ENCODE results near the gene GPR176. TPM values are rescaled to one million over a fixed set of nuclear protein-coding genes. Genes with fewer than 3 reads are reported as not detected.

Gene GPR176
- total RNA-seq, 2 experiments from 2014 or later, result 0.57 TPM; not detected in 1

DNA sequence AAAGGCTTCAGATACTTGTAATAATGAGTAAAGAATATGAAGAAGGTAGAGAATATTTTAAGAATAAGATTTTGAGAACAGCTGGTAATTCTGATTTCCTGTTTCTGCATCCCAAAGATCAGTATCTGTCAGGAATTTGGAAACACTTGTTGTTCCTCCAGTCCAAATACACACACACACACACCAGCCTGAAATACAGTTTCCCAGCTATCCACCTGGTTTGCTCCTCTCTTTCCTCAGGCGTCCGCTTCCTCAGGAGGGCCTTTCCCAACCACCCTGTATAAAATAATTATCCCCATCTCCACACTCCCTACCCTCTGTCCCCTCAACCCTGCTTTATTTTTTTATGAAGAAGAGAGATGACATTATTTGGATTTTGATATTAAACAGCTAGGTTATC, 135.4 kb downstream of the GPR176 start:
- no peak for DNase-seq (ENCODE audit: low spot score)
- no peak overlapping the region for H3K4me3 ChIP-seq (ENCODE audit: low read depth, low read length, poor library complexity, severe bottlenecking)
- H2AFZ ChIP-seq (ENCODE audit: low read length), result no peak overlapping the region
- ChIA-PET POLR2A (interaction anchor here (1.3 kb wide), 1 partner anchor 10 kb away, joined by 4 read pairs; no protein-coding TSS in a partner anchor), CTCF (ENCODE audit: unreplicated experiment) (no interaction called here)
- no peaks in the 10 kb centered on the region for H4K20me1 ChIP-seq (ENCODE audit: insufficient read depth, low read length)
- BruUV-seq (replicated peaks), result no TSS peak
- peak overlapping the region; percentile 87; the same call in 1 of the 2 replicates for H3K4me2 ChIP-seq (ENCODE audit: low read length)
- intact Hi-C loops (cut with micrococcal nuclease; ENCODE audit: unreplicated experiment), result loop anchor here (5.0 to 10.0 kb wide), 6 partner anchors 93 to 538 kb away; partner anchors contain the start of genes BUB1B, EIF2AK4 and INAFM2
- H3K9me3 ChIP-seq (ENCODE audit: low read length), result no peaks in the 10 kb centered on the region
- H3K4me1 ChIP-seq (ENCODE audit: insufficient read depth, low read length, poor library complexity, severe bottlenecking), result peaks cover 18% of the 10 kb centered on the region
- no peaks in the 10 kb centered on the region for H3K9me2 ChIP-seq (ENCODE audit: insufficient read depth, low read length)
- H3K79me2 ChIP-seq (ENCODE audit: insufficient read depth, low read depth, low read length), result peaks cover 9% of the 10 kb centered on the region; the same call in 1 of the 2 replicates
- TF ChIP-seq, protein P1, sequence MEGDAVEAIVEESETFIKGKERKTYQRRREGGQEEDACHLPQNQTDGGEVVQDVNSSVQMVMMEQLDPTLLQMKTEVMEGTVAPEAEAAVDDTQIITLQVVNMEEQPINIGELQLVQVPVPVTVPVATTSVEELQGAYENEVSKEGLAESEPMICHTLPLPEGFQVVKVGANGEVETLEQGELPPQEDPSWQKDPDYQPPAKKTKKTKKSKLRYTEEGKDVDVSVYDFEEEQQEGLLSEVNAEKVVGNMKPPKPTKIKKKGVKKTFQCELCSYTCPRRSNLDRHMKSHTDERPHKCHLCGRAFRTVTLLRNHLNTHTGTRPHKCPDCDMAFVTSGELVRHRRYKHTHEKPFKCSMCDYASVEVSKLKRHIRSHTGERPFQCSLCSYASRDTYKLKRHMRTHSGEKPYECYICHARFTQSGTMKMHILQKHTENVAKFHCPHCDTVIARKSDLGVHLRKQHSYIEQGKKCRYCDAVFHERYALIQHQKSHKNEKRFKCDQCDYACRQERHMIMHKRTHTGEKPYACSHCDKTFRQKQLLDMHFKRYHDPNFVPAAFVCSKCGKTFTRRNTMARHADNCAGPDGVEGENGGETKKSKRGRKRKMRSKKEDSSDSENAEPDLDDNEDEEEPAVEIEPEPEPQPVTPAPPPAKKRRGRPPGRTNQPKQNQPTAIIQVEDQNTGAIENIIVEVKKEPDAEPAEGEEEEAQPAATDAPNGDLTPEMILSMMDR (conservative IDR thresholded peaks at IDR 0.05; ENCODE audit: low read length), result no peak
- H3K27ac ChIP-seq (ENCODE audit: low read depth, low read length, poor library complexity, severe bottlenecking), result no peak overlapping the region
- no peaks in the 10 kb centered on the region for H3K36me3 ChIP-seq (ENCODE audit: insufficient read depth, low read length)

- no peak overlapping the region for H2AFZ ChIP-seq (ENCODE audit: low read length)
Measured at GRCh38 chr15:39784125-39784524, 135.9 kb downstream of the GPR176 start.

GRCh38 chr15:39783244-39783820, 136.7 kb downstream of the GPR176 start:
- BruUV-seq (replicated peaks), result TSS peak; percentile 85
- intact Hi-C loops (cut with micrococcal nuclease; ENCODE audit: unreplicated experiment), result loop anchor here (5.0 to 10.0 kb wide), 4 partner anchors 149 to 539 kb away; partner anchors contain the start of genes BUB1B, EIF2AK4 and INAFM2
- DNase-seq (ENCODE audit: low spot score), result peak; percentile 27
- H3K9me2 ChIP-seq (ENCODE audit: insufficient read depth, low read length), result no peaks in the 10 kb centered on the region
- no peaks in the 10 kb centered on the region for H4K20me1 ChIP-seq (ENCODE audit: insufficient read depth, low read length)
- peaks cover 18% of the 10 kb centered on the region for H3K4me1 ChIP-seq (ENCODE audit: insufficient read depth, low read length, poor library complexity, severe bottlenecking)
- H3K27ac ChIP-seq (ENCODE audit: low read depth, low read length, poor library complexity, severe bottlenecking), result peak overlapping the region; percentile 13
- no peak for TF ChIP-seq EZH2phosphoT487 (IDR thresholded peaks at IDR 0.05; ENCODE audit: borderline replicate concordance, low read depth, low read length)
- H2AFZ ChIP-seq (ENCODE audit: low read length), result peak overlapping the region; percentile 100
- peaks cover 9% of the 10 kb centered on the region; the same call in 1 of the 2 replicates for H3K79me2 ChIP-seq (ENCODE audit: insufficient read depth, low read depth, low read length)
- no peaks in the 10 kb centered on the region for H3K9me3 ChIP-seq (ENCODE audit: low read length)
- H3K4me2 ChIP-seq (ENCODE audit: low read length), result peak overlapping the region; percentile 87
- POLR2A ChIA-PET, result interaction anchor here (0.6 to 2.0 kb wide), 6 partner anchors 9 to 634 kb away, joined by 3 to 7 read pairs (median 4); no protein-coding TSS in a partner anchor
- no peaks in the 10 kb centered on the region for H3K36me3 ChIP-seq (ENCODE audit: insufficient read depth, low read length)
- peak overlapping the region; percentile 84 for H3K4me3 ChIP-seq (ENCODE audit: low read depth, low read length, poor library complexity, severe bottlenecking)
- CTCF ChIA-PET (ENCODE audit: unreplicated experiment), result no interaction called here

More at GRCh38 chr15:39784125-39784524, 135.9 kb downstream of the GPR176 start:
- ChIA-PET CTCF (ENCODE audit: unreplicated experiment) (no interaction called here), POLR2A (no interaction called here)
- TF ChIP-seq EZH2phosphoT487 (IDR thresholded peaks at IDR 0.05; ENCODE audit: borderline replicate concordance, low read depth, low read length), result no peak
- TF ChIP-seq, protein P1 (conservative IDR thresholded peaks at IDR 0.05; ENCODE audit: low read length), result no peak
- peaks cover 9% of the 10 kb centered on the region; the same call in 1 of the 2 replicates for H3K79me2 ChIP-seq (ENCODE audit: insufficient read depth, low read depth, low read length)
- peak overlapping the region; percentile 84 for H3K4me3 ChIP-seq (ENCODE audit: low read depth, low read length, poor library complexity, severe bottlenecking)
- DNase-seq (ENCODE audit: low spot score), result no peak
- H4K20me1 ChIP-seq (ENCODE audit: insufficient read depth, low read length), result no peaks in the 10 kb centered on the region
- no peaks in the 10 kb centered on the region for H3K9me3 ChIP-seq (ENCODE audit: low read length)
- peak overlapping the region; percentile 87 for H3K4me2 ChIP-seq (ENCODE audit: low read length)
- intact Hi-C loops (cut with micrococcal nuclease; ENCODE audit: unreplicated experiment), result loop anchor here (5.0 to 10.0 kb wide), 4 partner anchors 148 to 538 kb away; partner anchors contain the start of genes BUB1B, EIF2AK4 and INAFM2
- no peaks in the 10 kb centered on the region for H3K9me2 ChIP-seq (ENCODE audit: insufficient read depth, low read length)
- peaks cover 18% of the 10 kb centered on the region for H3K4me1 ChIP-seq (ENCODE audit: insufficient read depth, low read length, poor library complexity, severe bottlenecking)
- H3K36me3 ChIP-seq (ENCODE audit: insufficient read depth, low read length), result no peaks in the 10 kb centered on the region
- H3K27ac ChIP-seq (ENCODE audit: low read depth, low read length, poor library complexity, severe bottlenecking), result no peak overlapping the region
- BruUV-seq (replicated peaks), result no TSS peak

Data from OCI-LY7 (cell line).